Limb (tissue), 2 donors: ENCODE measurements around the gene ALOX12B.
"Not testable (repeated sequence)": the region's sequence is repeated elsewhere in the genome, so short reads cannot be mapped to it uniquely, and the experiment has no call there.

Source experiments
- DNase-seq, 2 donors: peaks; one replicate each; pipeline ENCODE4 v3.0.0-alpha.2; 2016; ENCODE audit errors: extremely low spot score in 2 of 2

The ALOX12B gene

GRCh38 chr17:8064561-8065019 lies 22.9 kb downstream of the ALOX12B start:
- DNase-seq, result no peak

- DNase-seq, result no peak
Observed at GRCh38 chr17:8063761-8064534, 23.6 kb downstream of the ALOX12B start.

GRCh38 chr17:8062807-8063483 lies 24.6 kb downstream of the ALOX12B start:
- DNase-seq, result no peak

GRCh38 chr17:8062435-8062806 lies 25.1 kb downstream of the ALOX12B start:
- no peak for DNase-seq

GRCh38 chr17:8061851-8062250 lies 25.7 kb downstream of the ALOX12B start:
- not testable (repeated sequence) for DNase-seq

GRCh38 chr17:8060274-8060673 lies 27.2 kb downstream of the ALOX12B start:
- peak; percentile 68 to 75 for DNase-seq

- no peak for DNase-seq
Observed at GRCh38 chr17:8059131-8059530, 28.4 kb downstream of the ALOX12B start.

GRCh38 chr17:8057691-8058114 lies 29.8 kb downstream of the ALOX12B start:
- DNase-seq, result peak in 1 of 2 donors; percentile 77

GRCh38 chr17:8056976-8057625 lies 30.4 kb downstream of the ALOX12B start:
- DNase-seq, result no peak

GRCh38 chr17:8056232-8056975 lies 31.1 kb downstream of the ALOX12B start:
- no peak for DNase-seq

- DNase-seq, result no peak
Observed at GRCh38 chr17:8055851-8056231, 31.7 kb downstream of the ALOX12B start.

- DNase-seq, result no peak
Observed at GRCh38 chr17:8053600-8053999, 33.9 kb downstream of the ALOX12B start.

GRCh38 chr17:8052256-8053252 lies 35.0 kb downstream of the ALOX12B start:
- DNase-seq, result no peak

GRCh38 chr17:8051831-8052230 lies 35.7 kb downstream of the ALOX12B start:
- no peak for DNase-seq

GRCh38 chr17:8048736-8049135 lies 38.8 kb downstream of the ALOX12B start:
- no peak for DNase-seq

GRCh38 chr17:8048236-8048635 lies 39.3 kb downstream of the ALOX12B start:
- no peak for DNase-seq

- no peak for DNase-seq
Observed at GRCh38 chr17:8047769-8048110, 39.8 kb downstream of the ALOX12B start.

GRCh38 chr17:8046929-8047768 lies 40.4 kb downstream of the ALOX12B start:
- DNase-seq, result no peak

GRCh38 chr17:8046306-8046928 lies 41.1 kb downstream of the ALOX12B start:
- no peak for DNase-seq
